ENCODE data around the gene MSI2. TPM values are rescaled to one million over a fixed set of nuclear protein-coding genes. Genes with fewer than 3 reads are reported as not detected.

MSI2 gene
- total and polyA plus RNA-seq, 2 donors (not counting 1 experiment from before 2014, with no cell fraction given), result 16.1 to 196 TPM

DNA sequence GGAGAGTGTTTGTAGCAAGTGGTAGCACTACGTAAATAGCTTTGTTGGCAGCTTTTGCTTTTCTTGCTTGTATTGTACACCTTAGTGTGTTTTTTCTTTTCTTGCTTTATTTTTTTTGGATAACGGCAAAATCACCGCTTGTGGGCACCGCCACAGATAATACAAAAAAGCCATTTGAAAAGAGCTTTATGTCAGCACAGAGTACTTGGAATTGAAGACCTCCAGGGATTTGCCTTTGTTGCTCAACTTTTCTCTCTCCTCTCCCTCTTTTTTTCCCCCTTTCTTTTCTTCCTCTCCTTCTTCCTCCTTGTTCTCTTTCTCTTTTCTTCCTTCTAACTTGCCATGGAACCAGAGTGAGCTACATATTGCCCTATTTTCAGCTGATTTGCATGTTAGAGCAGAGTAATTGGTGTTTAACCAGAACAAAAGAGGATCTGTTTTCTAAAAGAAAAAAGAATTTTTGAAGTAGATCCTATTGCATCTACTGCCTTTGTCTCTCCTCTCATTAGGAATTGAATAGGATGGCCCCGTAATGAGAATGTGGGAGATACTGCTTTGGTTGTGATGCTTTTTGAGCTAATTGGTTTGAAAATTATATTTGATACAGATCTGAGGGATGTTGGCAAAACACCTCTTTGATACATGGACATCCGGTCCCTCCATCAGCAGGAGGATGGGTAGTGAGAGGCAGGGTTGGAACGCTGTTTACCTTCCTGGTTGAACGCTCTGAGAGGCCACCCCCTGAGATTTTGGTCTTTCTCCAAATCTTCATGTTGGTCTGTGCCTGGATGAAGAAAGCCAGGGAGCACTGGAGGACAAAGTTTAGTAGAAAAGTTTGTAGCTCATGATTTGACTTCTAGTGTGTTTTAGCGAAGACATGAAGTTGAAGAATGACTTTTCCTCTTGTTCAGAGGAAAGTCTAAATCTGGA, 85.6 kb downstream of the MSI2 start:
- no peak overlapping the region for H3K27ac Mint-ChIP-seq
- TF ChIP-seq CTCF (IDR thresholded peaks at IDR 0.05), result no peak
- no peak for TF ChIP-seq EZH2 (IDR thresholded peaks at IDR 0.05; ENCODE audit: borderline replicate concordance, insufficient read depth, low read depth, low read length, poor library complexity, severe bottlenecking)
- Histone ChIP-seq H3K4me3 (ENCODE audit: control extremely low read depth in 1 of 5, extremely low read depth in 1 of 5, insufficient read depth in 1 of 5, low read depth in 2 of 5, low read length in 4 of 5) (no peak overlapping the region), H4K20me1 (ENCODE audit: control insufficient read depth, insufficient read depth, low read length, poor library complexity, severe bottlenecking) (peaks cover 78% of the 10 kb centered on the region), H3K9ac (ENCODE audit: low read length) (no peak overlapping the region), H3K9me3 (ENCODE audit: control extremely low read depth in 1 of 3, control insufficient read depth in 2 of 3, insufficient read depth in 1 of 3, low read length in 2 of 3) (no peaks in the 10 kb centered on the region), H2AFZ (ENCODE audit: insufficient read depth, low read depth, low read length, poor library complexity, severe bottlenecking) (no peak overlapping the region), H3K4me2 (replicated peaks; ENCODE audit: low read depth, low read length, poor library complexity, severe bottlenecking) (no peak overlapping the region), H3K79me2 (ENCODE audit: control insufficient read depth, insufficient read depth, low read length) (peaks cover 79% of the 10 kb centered on the region), H3K36me3 (replicated peaks in 1 of 2; ENCODE audit: control extremely low read depth in 1 of 2, control insufficient read depth in 1 of 2, extremely low read depth in 1 of 2, insufficient read depth in 2 of 2, low read length in 1 of 2) (peaks cover 0 to 3% of the 10 kb centered on the region in 2 experiments), H3K27ac (ENCODE audit: low read length in 2 of 2) (no peak overlapping the region), H3K27me3 (replicated peaks in 1 of 4; ENCODE audit: control extremely low read depth in 1 of 4, control insufficient read depth in 3 of 4, insufficient read depth in 4 of 4, low read length in 3 of 4) (no peaks in the 10 kb centered on the region), H3K4me1 (ENCODE audit: control insufficient read depth in 2 of 2, insufficient read depth in 2 of 2, low read length in 2 of 2) (peaks cover 15 to 19% of the 10 kb centered on the region in 2 donors)
- intact Hi-C loops (cut with micrococcal nuclease), result no loop called here
- 86% methylated on average over 6 of the region's 9 CpGs for WGBS (ENCODE audit: insufficient coverage)
- H3K9me3 Mint-ChIP-seq (ENCODE audit: insufficient read depth), result no peaks in the 10 kb centered on the region
- ChIA-PET CTCF (interaction anchor here (1.6 kb wide), 1 partner anchor 330 kb away, joined by 3 read pairs; no protein-coding TSS in a partner anchor), POLR2A (no interaction called here)
- DNase-seq (no peak), ATAC-seq (ENCODE audit: low read depth) (no peak)
- H3K4me1 Mint-ChIP-seq, result peaks cover 30% of the 10 kb centered on the region
- H3K27me3 Mint-ChIP-seq, result no peaks in the 10 kb centered on the region
- H3K4me3 Mint-ChIP-seq, result no peak overlapping the region

All from B cell (primary cell).